ENCODE data around the gene ABHD17C. TPM values are rescaled to one million over a fixed set of nuclear protein-coding genes. Genes with fewer than 3 reads are reported as not detected.

Gene ABHD17C
- total RNA-seq, 1 experiment from 2014 or later: 42.2 TPM

DNA sequence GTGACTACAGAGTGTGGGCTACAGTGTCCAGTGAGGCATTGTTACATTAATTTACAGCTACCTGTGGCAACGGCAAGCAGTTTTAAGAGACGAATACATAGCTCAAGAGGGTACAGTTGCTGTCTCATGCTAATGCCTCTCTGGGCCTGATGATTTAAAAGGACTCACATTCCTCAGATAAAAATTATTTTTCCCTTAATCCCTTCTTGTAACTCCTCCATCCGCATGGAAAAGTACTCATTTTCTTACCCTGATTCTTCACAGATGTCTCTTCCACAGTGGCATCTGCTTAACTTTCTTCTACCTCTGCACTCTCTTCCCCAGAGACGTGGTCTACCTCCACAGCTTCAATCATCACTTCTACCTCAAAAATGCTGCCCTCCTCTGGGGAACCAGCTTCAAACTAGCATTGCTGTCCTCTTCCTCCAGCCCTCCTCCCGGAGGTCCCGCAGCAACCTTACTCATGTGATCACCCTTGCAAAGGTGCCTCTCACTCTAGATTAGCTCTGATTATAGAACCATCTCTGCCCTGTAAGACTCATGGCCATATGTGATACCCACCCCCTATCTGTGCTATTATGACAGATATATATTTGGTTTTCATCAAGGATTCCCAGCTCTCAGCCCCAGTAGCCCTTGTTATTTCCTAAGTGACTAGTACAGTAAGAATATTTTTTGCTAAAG lies 21.4 kb upstream of the ABHD17C start:
- no TSS peak for BruUV-seq (replicated peaks)
- H3K36me3 ChIP-seq (ENCODE audit: low read depth): no peaks in the 10 kb centered on the region
- ChIA-PET POLR2A (ENCODE audit: unreplicated experiment) (no interaction called here), CTCF (no interaction called here)
- H3K27ac ChIP-seq: peak overlapping the region; percentile 73
- no peak overlapping the region for H2AFZ ChIP-seq
- H3K4me1 ChIP-seq (replicated peaks; ENCODE audit: insufficient read depth): peaks cover 62% of the 10 kb centered on the region
- no peaks in the 10 kb centered on the region for H3K9me2 ChIP-seq (ENCODE audit: insufficient read depth)
- no peak overlapping the region for H3K4me3 ChIP-seq
- no peaks in the 10 kb centered on the region for H3K79me2 ChIP-seq (ENCODE audit: low read depth)
- DNase-seq: no peak
- no peaks in the 10 kb centered on the region for H3K27me3 ChIP-seq (ENCODE audit: insufficient read depth, low read depth)
- H3K4me2 ChIP-seq: peak overlapping the region; percentile 28
- intact Hi-C loops (cut with micrococcal nuclease; ENCODE audit: unreplicated experiment): no loop called here
- no peaks in the 10 kb centered on the region for H3K9me3 ChIP-seq (ENCODE audit: insufficient read depth, low read depth)
- TF ChIP-seq, protein P1, sequence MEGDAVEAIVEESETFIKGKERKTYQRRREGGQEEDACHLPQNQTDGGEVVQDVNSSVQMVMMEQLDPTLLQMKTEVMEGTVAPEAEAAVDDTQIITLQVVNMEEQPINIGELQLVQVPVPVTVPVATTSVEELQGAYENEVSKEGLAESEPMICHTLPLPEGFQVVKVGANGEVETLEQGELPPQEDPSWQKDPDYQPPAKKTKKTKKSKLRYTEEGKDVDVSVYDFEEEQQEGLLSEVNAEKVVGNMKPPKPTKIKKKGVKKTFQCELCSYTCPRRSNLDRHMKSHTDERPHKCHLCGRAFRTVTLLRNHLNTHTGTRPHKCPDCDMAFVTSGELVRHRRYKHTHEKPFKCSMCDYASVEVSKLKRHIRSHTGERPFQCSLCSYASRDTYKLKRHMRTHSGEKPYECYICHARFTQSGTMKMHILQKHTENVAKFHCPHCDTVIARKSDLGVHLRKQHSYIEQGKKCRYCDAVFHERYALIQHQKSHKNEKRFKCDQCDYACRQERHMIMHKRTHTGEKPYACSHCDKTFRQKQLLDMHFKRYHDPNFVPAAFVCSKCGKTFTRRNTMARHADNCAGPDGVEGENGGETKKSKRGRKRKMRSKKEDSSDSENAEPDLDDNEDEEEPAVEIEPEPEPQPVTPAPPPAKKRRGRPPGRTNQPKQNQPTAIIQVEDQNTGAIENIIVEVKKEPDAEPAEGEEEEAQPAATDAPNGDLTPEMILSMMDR (conservative IDR thresholded peaks at IDR 0.05): no peak
- TF ChIP-seq EZH2 (IDR thresholded peaks at IDR 0.05; ENCODE audit: low read depth): no peak
- no peaks in the 10 kb centered on the region for H4K20me1 ChIP-seq (ENCODE audit: insufficient read depth)
- peaks cover 34% of the 10 kb centered on the region; the same call in 1 of the 2 replicates for H3F3A ChIP-seq (ENCODE audit: insufficient read depth, low read depth)

DNA sequence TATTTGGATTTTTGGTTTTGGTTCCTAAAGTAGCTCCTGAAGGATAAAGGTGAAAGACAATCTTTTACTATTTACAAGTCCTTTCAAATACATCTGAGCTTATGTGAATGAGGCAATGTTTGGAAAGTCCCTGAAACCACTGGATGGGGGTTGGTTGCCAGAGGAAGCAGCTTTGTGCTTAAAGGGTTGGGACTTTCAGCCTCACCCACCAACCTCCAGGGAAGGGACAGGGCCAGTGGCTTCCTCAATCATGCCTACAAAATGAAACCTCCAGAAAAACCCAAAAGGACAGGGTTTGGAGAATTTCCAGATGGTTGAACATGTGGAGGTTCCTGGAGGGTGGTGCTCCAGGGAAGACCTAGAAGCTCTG lies 20.9 kb upstream of the ABHD17C start:
- CTCF ChIA-PET: interaction anchor here (0.9 kb wide), 1 partner anchor 105 kb away, joined by 3 read pairs; the partner anchor contains the start of gene CEMIP
- Histone ChIP-seq H3K9me2 (ENCODE audit: insufficient read depth) (no peaks in the 10 kb centered on the region), H3K79me2 (ENCODE audit: low read depth) (no peaks in the 10 kb centered on the region), H3K27me3 (ENCODE audit: insufficient read depth, low read depth) (no peaks in the 10 kb centered on the region), H3K27ac (peak overlapping the region; percentile 73), H3K36me3 (ENCODE audit: low read depth) (no peaks in the 10 kb centered on the region), H3K9me3 (ENCODE audit: insufficient read depth, low read depth) (no peaks in the 10 kb centered on the region), H3K4me1 (replicated peaks; ENCODE audit: insufficient read depth) (peaks cover 63% of the 10 kb centered on the region), H4K20me1 (ENCODE audit: insufficient read depth) (no peaks in the 10 kb centered on the region), H3K4me3 (no peak overlapping the region), H3F3A (ENCODE audit: insufficient read depth, low read depth) (peaks cover 36% of the 10 kb centered on the region; the same call in 1 of the 2 replicates), H2AFZ (no peak overlapping the region), H3K4me2 (peak overlapping the region; percentile 28)
- DNase-seq: no peak
- intact Hi-C loops (cut with micrococcal nuclease; ENCODE audit: unreplicated experiment): no loop called here
- BruUV-seq (replicated peaks): no TSS peak
- TF ChIP-seq, protein P1 (conservative IDR thresholded peaks at IDR 0.05): no peak
- no peak for TF ChIP-seq EZH2 (IDR thresholded peaks at IDR 0.05; ENCODE audit: low read depth)
- POLR2A ChIA-PET (ENCODE audit: unreplicated experiment): no interaction called here

DNA sequence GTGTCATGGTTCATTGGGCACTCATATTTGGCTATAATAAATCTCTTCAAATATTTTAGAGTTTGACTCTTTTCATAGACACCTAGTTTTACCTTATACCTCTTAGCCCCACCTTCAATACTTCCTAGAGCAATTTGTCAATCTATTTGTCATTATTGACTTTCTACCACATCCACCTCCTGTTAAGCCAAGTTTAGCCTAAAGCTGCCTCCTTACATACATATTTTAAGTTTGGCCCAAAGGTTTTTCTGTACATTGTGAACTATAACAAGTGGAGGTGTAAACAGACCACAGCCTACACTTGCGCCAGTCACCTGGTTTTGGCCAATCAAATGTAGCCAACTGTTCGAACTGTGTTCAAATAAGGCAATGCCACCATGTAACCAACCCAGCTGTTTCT lies 18.1 kb upstream of the ABHD17C start:
- ChIA-PET POLR2A (ENCODE audit: unreplicated experiment) (no interaction called here), CTCF (no interaction called here)
- TF ChIP-seq, protein P1 (conservative IDR thresholded peaks at IDR 0.05): no peak
- TF ChIP-seq EZH2 (IDR thresholded peaks at IDR 0.05; ENCODE audit: low read depth): no peak
- H3K27me3 ChIP-seq (ENCODE audit: insufficient read depth, low read depth): no peaks in the 10 kb centered on the region
- H2AFZ ChIP-seq: no peak overlapping the region
- H3K79me2 ChIP-seq (ENCODE audit: low read depth): no peaks in the 10 kb centered on the region
- intact Hi-C loops (cut with micrococcal nuclease; ENCODE audit: unreplicated experiment): loop anchor here (5.0 kb wide), 1 partner anchor 290 kb away; no protein-coding TSS in a partner anchor
- BruUV-seq (replicated peaks): no TSS peak
- no peaks in the 10 kb centered on the region for H3K36me3 ChIP-seq (ENCODE audit: low read depth)
- H3F3A ChIP-seq (ENCODE audit: insufficient read depth, low read depth): peaks cover 50% of the 10 kb centered on the region
- no peaks in the 10 kb centered on the region for H3K9me3 ChIP-seq (ENCODE audit: insufficient read depth, low read depth)
- peaks cover 75% of the 10 kb centered on the region for H3K4me1 ChIP-seq (replicated peaks; ENCODE audit: insufficient read depth)
- DNase-seq: peak in 1 of 2 experiments; percentile 58
- peak overlapping the region; percentile 1; the same call in 1 of the 2 replicates for H3K4me2 ChIP-seq
- H3K27ac ChIP-seq: peak overlapping the region; percentile 30
- no peaks in the 10 kb centered on the region for H4K20me1 ChIP-seq (ENCODE audit: insufficient read depth)
- H3K9me2 ChIP-seq (ENCODE audit: insufficient read depth): no peaks in the 10 kb centered on the region
- no peak overlapping the region for H3K4me3 ChIP-seq

All from PC-9 (cell line).